GM19099 (cell line): Measurements from ENCODE around the gene SGMS1.

ENCODE experiments used
- POLR2A ChIP-seq: IDR thresholded peaks from 3 replicates; pipeline ENCODE4 v1.6.1; 2011; ENCODE audit warnings: low read depth; ENCODE audit not compliant: insufficient read length; ENCODE audit errors: extremely low read depth

SGMS1 gene

GRCh38 chr10:50556237-50557120, 67.3 kb downstream of the SGMS1 start:
- TF ChIP-seq POLR2A: no peak

- TF ChIP-seq POLR2A: no peak
These were observed 68.7 kb downstream of the SGMS1 start for GRCh38 chr10:50554995-50555568.

GRCh38 chr10:50554376-50554994, 69.3 kb downstream of the SGMS1 start:
- no peak for TF ChIP-seq POLR2A

- TF ChIP-seq POLR2A: no peak
These were observed 70.8 kb downstream of the SGMS1 start for GRCh38 chr10:50552771-50553535.

- no peak for TF ChIP-seq POLR2A
These were observed 71.4 kb downstream of the SGMS1 start for GRCh38 chr10:50552308-50552707.

- no peak for TF ChIP-seq POLR2A
These were observed 71.9 kb downstream of the SGMS1 start for GRCh38 chr10:50551894-50552293.

GRCh38 chr10:50550291-50550839, 73.4 kb downstream of the SGMS1 start:
- no peak for TF ChIP-seq POLR2A

GRCh38 chr10:50545846-50546245, 77.9 kb downstream of the SGMS1 start:
- TF ChIP-seq POLR2A: no peak

- TF ChIP-seq POLR2A: no peak
These were observed 78.8 kb downstream of the SGMS1 start for GRCh38 chr10:50544857-50545429.

- no peak for TF ChIP-seq POLR2A
These were observed 79.5 kb downstream of the SGMS1 start for GRCh38 chr10:50544095-50544856.

- no peak for TF ChIP-seq POLR2A
These were observed 80.9 kb downstream of the SGMS1 start for GRCh38 chr10:50542871-50543270.

- no peak for TF ChIP-seq POLR2A
These were observed 81.8 kb downstream of the SGMS1 start for GRCh38 chr10:50541921-50542320.

GRCh38 chr10:50541317-50541716, 82.4 kb downstream of the SGMS1 start:
- TF ChIP-seq POLR2A: no peak

- no peak for TF ChIP-seq POLR2A
These were observed 83.0 kb downstream of the SGMS1 start for GRCh38 chr10:50540826-50541122.

GRCh38 chr10:50540069-50540825, 83.5 kb downstream of the SGMS1 start:
- no peak for TF ChIP-seq POLR2A
